Kidney glomerular epithelial cell (primary cell): ENCODE data around the gene SH3TC1.

Source experiments
- DNase-seq: peaks from one replicate; lab custom pipeline; 2025; lab: John Stamatoyannopoulos, UW

The SH3TC1 gene

GRCh38 chr4:8276358-8277240 is 77.5 kb downstream of the SH3TC1 start:
- no peak for DNase-seq

DNA sequence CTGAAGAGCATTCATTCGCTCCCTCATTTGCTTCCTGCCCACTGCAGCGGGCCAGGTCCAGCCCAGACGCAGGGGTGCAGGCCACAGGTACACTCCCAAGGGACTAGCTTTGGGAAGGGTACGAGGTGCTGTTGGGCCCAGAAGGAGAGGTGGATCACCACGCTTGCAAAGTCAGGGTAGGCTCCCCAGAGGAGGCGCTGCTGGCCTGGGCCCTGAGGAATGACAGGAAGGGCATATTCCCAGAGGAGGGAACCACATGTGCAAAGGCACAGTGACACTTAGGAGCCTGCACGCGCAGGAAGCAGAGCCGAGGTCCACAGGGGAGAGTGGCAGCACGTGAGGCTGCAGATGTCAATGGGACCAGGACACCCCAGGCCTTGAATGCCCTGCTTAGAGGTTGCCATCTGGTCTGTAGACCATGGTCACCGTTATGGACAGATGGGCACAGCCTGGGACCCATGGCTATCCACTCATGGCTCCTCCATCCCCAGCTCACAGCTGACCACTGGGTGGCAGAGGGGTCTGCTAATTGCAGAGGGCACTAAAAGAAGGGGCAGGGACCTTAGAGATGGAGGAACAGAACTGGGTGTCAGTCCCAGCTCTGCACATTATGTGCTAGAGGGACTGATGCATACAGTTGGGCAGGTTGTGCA is 78.4 kb downstream of the SH3TC1 start:
- no peak for DNase-seq

- DNase-seq = no peak
Observed at GRCh38 chr4:8278009-8278395, 78.9 kb downstream of the SH3TC1 start.

GRCh38 chr4:8278421-8279287 is 79.6 kb downstream of the SH3TC1 start:
- peak; percentile 34 for DNase-seq

- no peak for DNase-seq
Observed at GRCh38 chr4:8279321-8280157, 80.4 kb downstream of the SH3TC1 start.

DNA sequence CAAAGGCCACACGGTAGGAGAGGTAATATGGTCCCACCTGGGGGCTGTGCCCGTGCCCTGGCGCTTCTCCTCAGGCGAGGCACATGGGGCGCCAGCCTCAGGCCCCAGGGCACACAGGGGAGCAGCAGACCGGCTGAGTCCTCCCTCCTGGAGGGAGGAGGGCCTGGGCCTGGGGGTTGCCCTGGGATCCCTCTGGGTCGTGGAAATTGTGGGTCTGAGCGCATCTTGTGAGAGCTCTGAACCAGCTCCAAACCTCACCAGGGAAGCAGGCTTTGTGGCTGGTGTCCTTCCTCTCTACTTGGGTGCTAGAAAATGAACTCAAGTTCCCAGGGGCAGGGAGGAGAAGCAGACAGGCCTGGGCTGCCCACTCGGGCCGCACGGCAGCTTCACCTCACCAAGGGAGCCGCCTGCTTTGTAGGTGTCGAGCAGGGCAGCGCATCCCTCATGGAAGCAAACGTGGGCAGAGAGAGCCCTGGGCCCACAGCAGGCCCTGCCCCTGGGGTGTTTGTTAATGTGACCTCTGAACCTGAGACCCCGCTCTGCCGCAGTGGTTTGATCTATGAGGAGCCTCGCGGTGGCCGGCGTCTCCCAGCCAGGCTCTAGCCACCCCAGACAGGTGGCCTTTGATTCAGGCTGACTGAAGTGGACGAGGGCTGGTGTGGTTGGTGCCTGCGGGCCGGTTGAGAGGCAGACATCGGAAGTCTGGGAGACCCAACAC is 81.2 kb downstream of the SH3TC1 start:
- no peak for DNase-seq

- no peak for DNase-seq
Observed at GRCh38 chr4:8280876-8281440, 81.9 kb downstream of the SH3TC1 start.

DNA sequence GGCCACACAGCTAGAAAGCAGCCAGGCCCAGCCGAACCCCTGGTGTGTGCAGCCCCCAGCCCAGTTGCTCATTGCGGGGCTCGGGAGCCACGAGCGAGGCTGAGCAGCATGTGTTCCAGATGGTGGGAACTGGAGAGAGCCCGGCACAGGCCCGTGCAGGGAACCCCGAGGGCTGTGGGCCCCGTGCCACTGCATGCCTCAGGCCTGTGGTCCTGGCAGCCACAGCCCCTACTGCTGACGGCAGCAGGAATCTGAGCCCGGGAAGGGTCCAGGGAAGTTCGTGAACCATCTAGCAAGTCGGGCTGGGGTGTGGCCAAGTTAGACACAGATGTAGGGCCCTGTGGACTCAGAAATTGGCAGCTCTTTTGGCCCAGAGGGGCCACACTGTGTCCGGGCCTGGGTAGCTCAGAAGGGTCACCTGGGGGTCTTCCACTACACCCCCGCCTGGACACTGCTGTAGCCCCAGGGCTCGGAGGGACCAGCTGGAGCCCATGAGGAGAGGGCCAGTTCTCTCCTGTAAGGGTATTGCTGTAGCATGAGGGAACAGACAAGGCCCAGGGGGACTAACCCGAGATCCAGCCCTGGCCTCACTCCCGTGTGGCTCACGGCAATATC is 82.5 kb downstream of the SH3TC1 start:
- no peak for DNase-seq

- DNase-seq = no peak
Observed at GRCh38 chr4:8282134-8282641, 83.1 kb downstream of the SH3TC1 start.

GRCh38 chr4:8282742-8283141 is 83.7 kb downstream of the SH3TC1 start:
- DNase-seq = no peak

DNA sequence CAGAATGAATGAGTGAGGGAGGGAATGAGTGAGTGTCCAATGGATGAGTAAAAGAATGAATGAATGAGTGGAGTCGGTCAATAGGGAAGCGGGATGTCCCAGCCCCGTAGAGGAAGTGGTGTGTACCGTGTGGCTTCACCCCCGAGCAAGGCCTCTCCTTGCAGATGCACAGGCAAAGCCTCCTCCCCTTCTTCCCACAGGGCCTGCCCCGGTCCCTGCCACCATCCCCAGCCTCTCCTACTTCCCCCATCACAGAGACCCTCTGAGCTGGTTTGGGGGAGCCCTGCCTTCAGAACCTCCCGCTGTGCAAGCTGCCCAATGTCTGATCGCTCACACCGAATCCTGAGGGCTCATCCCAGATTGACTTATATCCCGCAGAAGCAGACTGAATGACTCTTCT is 84.1 kb downstream of the SH3TC1 start:
- DNase-seq = no peak

GRCh38 chr4:8283631-8284121 is 84.6 kb downstream of the SH3TC1 start:
- DNase-seq = no peak

DNA sequence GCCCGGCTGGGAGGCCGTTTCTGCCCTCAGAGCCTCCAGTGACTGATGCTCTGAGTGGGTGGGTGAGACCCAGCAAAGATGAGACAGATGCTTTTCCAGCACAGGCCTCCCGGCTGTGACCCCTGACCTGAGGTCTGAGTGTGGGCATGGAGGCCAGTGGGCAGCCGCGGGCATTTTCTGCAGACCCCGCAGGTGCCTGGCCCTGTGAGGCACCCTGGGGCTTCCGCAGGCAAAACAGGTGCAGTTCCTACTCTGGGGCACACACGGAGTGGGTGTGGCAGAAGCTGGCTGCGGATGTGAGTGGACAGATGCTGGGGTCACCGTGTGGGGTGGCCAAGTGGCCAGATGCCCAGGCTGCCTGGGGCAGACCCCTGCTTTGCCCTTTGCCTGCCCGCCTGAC is 85.3 kb downstream of the SH3TC1 start:
- DNase-seq = no peak

DNA sequence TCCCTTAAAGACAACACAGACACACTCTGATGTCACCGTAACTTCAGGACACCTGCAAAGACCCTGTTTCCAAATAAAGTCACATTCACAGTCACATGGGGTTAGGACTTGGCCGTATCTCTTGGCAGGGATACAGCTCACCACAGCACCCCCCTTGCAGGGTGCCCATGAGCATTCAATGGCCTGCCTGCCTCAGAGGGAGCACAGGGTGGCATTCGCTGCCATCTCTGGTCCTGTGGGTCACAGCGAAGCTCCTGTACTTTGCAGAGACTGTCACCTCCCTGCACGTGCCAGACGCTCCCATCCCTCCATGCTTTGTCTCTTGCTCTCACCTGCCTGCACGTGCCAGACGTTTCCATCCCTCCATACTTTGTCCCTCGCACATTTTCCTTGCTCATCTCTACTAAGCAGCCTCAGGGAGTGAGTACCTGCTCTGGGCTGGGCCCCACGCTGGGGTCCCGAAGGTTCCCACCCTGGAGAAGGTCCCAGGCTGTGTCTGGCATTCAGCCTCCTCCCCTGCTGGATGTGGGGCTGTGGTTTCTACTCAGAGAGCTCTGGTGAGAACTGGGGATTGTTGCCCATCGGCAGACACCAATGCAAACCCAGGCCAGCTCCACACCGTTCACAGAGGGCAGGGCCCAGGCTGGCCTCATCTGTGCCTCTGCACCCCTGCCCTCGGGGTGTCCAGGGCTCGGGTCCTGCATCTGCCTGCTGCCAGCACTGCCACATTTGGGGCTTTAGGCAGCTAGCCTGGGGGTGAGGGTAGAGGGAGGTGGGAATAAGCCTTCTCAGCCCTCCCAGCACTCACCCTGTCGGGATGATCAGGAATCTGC is 86.3 kb downstream of the SH3TC1 start:
- DNase-seq = no peak

DNA sequence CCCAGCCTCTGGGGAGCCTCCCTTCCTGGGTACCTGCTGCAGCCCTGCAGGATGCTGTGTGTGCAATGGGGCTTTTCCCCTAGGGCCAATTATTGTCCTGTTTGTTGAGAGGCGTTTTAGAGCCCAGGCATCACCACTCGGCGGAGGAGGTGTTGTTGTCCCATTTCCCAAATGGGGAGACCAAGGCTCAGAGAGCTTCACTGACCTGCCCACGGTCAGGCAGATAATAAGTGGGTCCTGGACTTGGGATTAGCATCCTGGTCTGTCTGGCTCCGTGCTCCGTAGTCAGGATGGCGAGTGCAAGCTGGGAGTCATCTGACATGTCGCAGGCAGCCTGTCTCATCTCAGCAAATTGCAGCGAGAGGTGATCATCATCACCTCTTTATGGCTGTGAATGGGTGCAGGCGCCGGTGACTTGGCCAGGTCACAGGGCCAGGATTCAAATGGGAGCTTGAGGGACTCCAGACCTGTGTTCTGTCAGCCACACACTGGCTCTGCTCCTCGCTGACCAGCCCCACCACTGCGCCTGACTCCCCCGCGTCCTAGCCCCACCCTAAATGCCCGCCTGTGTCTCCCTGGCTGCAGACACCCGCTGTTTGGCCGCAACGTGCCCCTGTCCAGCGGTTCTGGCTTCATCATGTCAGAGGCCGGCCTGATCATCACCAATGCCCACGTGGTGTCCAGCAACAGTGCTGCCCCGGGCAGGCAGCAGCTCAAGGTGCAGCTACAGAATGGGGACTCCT is 87.1 kb downstream of the SH3TC1 start:
- DNase-seq = no peak

DNA sequence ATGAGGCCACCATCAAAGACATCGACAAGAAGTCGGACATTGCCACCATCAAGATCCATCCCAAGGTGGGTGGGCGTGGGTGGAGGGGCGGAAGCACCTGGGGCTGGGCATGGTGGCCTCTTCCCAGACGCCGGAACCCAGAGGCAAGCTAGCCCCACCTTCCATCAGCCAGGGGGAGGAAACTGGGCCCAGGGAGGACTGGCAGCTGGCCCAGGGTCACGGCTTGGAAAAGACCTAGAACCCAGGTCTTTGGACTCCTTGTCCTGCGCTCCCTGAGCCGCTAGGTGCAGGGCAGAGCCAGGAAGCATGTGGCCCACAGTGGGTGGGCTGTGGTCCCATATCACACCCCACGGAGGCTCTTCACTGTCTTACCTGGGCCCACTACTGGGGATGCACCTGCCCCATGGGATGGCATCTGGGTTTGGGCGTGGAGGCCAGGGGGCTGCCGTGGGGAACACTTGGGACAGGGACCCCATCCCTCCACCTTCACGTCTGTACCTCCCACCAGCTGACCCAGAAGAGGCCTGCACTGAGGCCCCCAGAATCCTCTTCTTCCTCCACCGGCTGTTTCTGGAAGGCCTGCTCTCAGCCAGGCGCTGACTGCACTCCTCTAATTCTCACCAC is 87.7 kb downstream of the SH3TC1 start:
- DNase-seq = no peak
